ENCODE results near the gene CPNE2.

- TF ChIP-seq CTCF (IDR thresholded peaks at IDR 0.05) (no peak), POLR2A (IDR thresholded peaks at IDR 0.05) (no peak), POLR2AphosphoS5 (IDR thresholded peaks at IDR 0.05) (no peak), EP300 (IDR thresholded peaks at IDR 0.05) (no peak)
Measured at GRCh38 chr16:57145046-57146021, 53.0 kb downstream of the CPNE2 start.
